Kidney (tissue), 14 donors: Measurements from ENCODE around the gene POLD1. TPM values are rescaled to one million over a fixed set of nuclear protein-coding genes. Genes with fewer than 3 reads are reported as not detected.

Experiments used
- DNase-seq, 5 donors: peaks; one replicate each; pipeline ENCODE4 v3.0.0-alpha.2; 2013 to 2020
- FAIRE-seq: peaks from 2 replicates; lab custom pipeline; 2012; peaks lifted over from hg19 to GRCh38; lab: Jason Lieb, UNC
- H3K27ac ChIP-seq, 2 donors: one replicate each; pipeline ENCODE4 v1.7.0; 2013; ENCODE audit warnings: low read depth in 2 of 2, low read length in 2 of 2, inconsistent platforms in 1 of 2
- H3K27me3 ChIP-seq: one replicate; pipeline ENCODE4 v1.7.1; 2013; ENCODE audit warnings: low read length, inconsistent platforms; ENCODE audit not compliant: control insufficient read depth, insufficient read depth
- H3K36me3 ChIP-seq, 3 donors: one replicate each; pipeline versions ENCODE4 v1.7.0 to v1.7.1; 2013; ENCODE audit warnings: low read length in 3 of 3, control low read depth in 1 of 3, inconsistent platforms in 1 of 3; ENCODE audit not compliant: insufficient read depth in 3 of 3, control insufficient read depth in 2 of 3
- H3K4me1 ChIP-seq, 3 donors: one replicate each; pipeline versions ENCODE4 v1.7.0 to v1.7.1; 2013; ENCODE audit warnings: low read length in 3 of 3, inconsistent platforms in 1 of 3, low read depth in 1 of 3; ENCODE audit not compliant: control insufficient read depth in 2 of 3, insufficient read depth in 2 of 3
- H3K4me3 ChIP-seq, 3 donors: one replicate each; pipeline versions ENCODE4 v1.7.0 to v1.8.1; 2013; ENCODE audit warnings: low read length in 3 of 3, control low read depth in 1 of 3, inconsistent platforms in 1 of 3
- H3K9ac ChIP-seq, 3 donors: one replicate each; pipeline versions ENCODE4 v1.7.0 to v1.7.1; 2013; ENCODE audit warnings: low read length in 3 of 3, control low read depth in 1 of 3, inconsistent platforms in 1 of 3
- H3K9me3 ChIP-seq, 3 donors: one replicate each; pipeline versions ENCODE4 v1.7.0 to v1.7.1; 2013; ENCODE audit warnings: low read length in 3 of 3, control low read depth in 1 of 3, inconsistent platforms in 1 of 3; ENCODE audit not compliant: control insufficient read depth in 2 of 3, insufficient read depth in 1 of 3
- intact Hi-C: fragments of 100-400 bp; cut with DNase I; formaldehyde crosslinking; loops from one replicate; pipeline ENCODE4 v1.11.1; 2022
- polyA plus RNA-seq: library from polyadenylated mRNA; stranded (reverse); fragments of 350-450 nt; fragmentation: Illumina TruSeq; extraction: RNeasy Lipid Tissue Mini Kit (QIAGEN cat#74804); gene quantifications from one replicate; pipeline ENCODE4 v1.2.3, GENCODE V29; 2014; ENCODE audit warnings: low read depth, low replicate concordance; ENCODE audit not compliant: insufficient read depth
- total RNA-seq: library from RNA; stranded (reverse); fragmentation: NEBNext Ultra II Directional; extraction: Animal tissue kit (Norgen Biotek cat#: 25700); gene quantifications from one replicate; pipeline ENCODE4 v1.2.1, GENCODE V29; 2021
- TF ChIP-seq, protein P1 (sequence below): IDR thresholded peaks from 3 replicates; pipeline ENCODE4 v1.5.1; 2012; ENCODE audit warnings: mild to moderate bottlenecking, moderate library complexity, borderline replicate concordance; ENCODE audit not compliant: insufficient read depth; ENCODE audit errors: extremely low read depth
- donor health status: control.
- donor health status: control.
- donor health status: control.
- donor health status: control.
- donor health status: control.
- donor health status: DM: yes; HTN: yes; CAD: no.
- donor health status: Normal renal cell carcinoma (clear cell type).

The POLD1 gene
- total and polyA plus RNA-seq, 2 donors from 2014 or later, result 17.8 to 22.1 TPM

DNA sequence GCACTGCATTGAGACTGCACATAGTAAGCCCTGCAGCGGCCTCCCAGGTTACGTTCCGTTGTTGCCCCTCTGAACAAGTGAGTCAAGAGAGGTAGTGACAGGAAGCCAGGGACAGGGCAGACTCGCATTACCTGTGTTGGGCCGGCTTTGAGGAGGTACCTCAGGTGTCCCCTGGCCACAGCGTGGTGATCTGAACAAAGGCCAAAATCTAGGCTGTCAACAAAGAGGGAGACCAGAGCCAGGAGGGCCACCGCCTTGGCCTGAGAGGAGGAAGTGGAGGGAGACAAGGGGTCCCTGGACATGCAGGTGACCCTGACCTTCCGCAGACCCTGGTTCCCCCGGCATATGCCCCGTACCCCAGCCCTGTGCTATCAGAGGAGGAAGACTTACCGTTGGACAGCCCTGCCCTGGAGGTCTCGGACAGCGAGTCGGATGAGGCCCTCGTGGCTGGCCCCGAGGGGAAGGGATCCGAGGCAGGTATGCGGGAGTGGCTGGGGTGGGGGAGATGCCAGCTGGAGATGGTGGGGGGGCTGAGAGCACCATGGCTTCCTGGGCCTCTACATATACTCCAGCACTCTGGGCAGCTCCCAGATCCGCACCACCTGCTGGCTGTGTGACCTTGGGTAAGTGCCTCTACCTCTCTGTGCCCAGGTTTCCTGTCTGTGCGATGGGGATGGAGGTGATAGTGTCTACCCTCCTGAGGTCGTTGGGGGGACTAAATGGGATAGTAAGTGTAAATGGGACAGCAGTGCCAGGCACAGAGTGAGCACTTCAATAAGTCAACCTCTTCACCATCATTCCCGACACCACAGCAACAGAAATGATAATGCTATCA lies 39.3 kb downstream of the POLD1 start:
- intact Hi-C loops, result no loop called here
- Histone ChIP-seq H3K27ac (no peak overlapping the region), H3K36me3 (no peaks in the 10 kb centered on the region), H3K4me3 (no peak overlapping the region), H3K4me1 (no peaks in the 10 kb centered on the region), H3K27me3 (peaks cover 5% of the 10 kb centered on the region), H3K9ac (no peak overlapping the region), H3K9me3 (no peaks in the 10 kb centered on the region)
- TF ChIP-seq, protein P1, sequence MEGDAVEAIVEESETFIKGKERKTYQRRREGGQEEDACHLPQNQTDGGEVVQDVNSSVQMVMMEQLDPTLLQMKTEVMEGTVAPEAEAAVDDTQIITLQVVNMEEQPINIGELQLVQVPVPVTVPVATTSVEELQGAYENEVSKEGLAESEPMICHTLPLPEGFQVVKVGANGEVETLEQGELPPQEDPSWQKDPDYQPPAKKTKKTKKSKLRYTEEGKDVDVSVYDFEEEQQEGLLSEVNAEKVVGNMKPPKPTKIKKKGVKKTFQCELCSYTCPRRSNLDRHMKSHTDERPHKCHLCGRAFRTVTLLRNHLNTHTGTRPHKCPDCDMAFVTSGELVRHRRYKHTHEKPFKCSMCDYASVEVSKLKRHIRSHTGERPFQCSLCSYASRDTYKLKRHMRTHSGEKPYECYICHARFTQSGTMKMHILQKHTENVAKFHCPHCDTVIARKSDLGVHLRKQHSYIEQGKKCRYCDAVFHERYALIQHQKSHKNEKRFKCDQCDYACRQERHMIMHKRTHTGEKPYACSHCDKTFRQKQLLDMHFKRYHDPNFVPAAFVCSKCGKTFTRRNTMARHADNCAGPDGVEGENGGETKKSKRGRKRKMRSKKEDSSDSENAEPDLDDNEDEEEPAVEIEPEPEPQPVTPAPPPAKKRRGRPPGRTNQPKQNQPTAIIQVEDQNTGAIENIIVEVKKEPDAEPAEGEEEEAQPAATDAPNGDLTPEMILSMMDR, result no peak
- no peak for FAIRE-seq
- DNase-seq, result no peak

DNA sequence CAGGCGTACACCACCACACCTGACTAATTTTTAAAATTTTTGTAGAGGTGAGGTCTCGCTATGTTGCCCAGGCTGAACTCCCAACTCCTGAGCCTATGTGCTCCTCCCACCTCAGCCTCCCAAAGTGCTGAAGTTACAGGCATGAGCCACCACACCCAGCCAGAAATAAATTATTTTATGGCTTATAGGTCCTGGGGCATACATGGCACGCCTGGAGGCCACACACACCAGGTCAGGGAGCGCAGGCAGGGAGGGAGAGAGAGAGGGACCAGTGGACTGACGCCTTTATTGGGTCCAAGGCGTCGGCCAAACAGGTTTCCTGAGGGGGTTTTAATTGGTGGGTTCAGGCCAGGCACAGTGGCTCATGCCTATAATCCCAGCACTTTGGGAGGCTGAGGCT lies 41.4 kb downstream of the POLD1 start:
- H3K36me3 ChIP-seq, result no peaks in the 10 kb centered on the region
- no peak overlapping the region for H3K9ac ChIP-seq
- FAIRE-seq (no peak), DNase-seq (no peak)
- H3K4me3 ChIP-seq, result no peak overlapping the region
- H3K27me3 ChIP-seq, result no peaks in the 10 kb centered on the region
- intact Hi-C loops, result no loop called here
- no peaks in the 10 kb centered on the region for H3K4me1 ChIP-seq
- TF ChIP-seq, protein P1, result no peak
- no peak overlapping the region for H3K27ac ChIP-seq
- H3K9me3 ChIP-seq, result no peaks in the 10 kb centered on the region

DNA sequence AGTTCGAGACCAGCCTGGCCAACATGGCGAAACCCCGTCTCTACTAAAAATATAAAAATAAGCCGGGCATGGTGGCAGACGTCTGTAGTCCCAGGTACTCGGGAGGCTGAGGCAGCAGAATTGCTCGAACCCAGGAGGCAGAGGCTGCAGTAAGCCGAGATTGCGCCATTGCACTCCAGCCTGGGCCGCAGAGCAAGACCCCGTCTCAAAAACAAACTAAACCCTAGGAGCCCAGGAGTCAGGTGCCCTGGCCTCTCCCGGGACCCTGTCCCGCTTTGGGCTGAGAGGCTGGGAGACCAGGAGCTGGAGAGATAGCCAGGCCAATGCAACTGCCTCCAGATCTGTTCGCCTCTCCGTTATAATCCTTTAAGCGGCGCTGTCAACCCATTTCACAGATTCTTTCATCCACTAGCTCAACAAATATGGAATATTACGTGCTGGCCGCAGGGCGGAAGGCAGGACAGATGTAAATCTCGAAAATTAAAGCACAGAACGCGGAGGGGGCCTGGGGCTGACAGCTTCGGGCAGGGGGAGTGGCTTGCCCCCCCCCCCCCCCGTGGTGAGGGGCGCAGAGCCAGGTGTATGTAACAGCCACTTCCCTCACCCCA lies 43.3 kb downstream of the POLD1 start:
- Histone ChIP-seq H3K4me1 (peaks cover 0 to 7% (median 3%) of the 10 kb centered on the region in 3 donors), H3K36me3 (no peaks in the 10 kb centered on the region), H3K27me3 (no peaks in the 10 kb centered on the region), H3K9ac (no peak overlapping the region), H3K4me3 (no peak overlapping the region), H3K9me3 (no peaks in the 10 kb centered on the region), H3K27ac (no peak overlapping the region)
- DNase-seq (no peak), FAIRE-seq (no peak)
- TF ChIP-seq, protein P1, result no peak
- intact Hi-C loops, result no loop called here
